ENCODE measurements around the gene VWA3B.
"Not testable (repeated sequence)": the region's sequence is repeated elsewhere in the genome, so short reads cannot be mapped to it uniquely, and the experiment has no call there.

VWA3B gene

GRCh38 chr2:98311771-98312545 is 225.0 kb downstream of the VWA3B start:
- TF ChIP-seq ZFX (IDR thresholded peaks at IDR 0.05) (no peak), CTCF (conservative IDR thresholded peaks at IDR 0.05) (no peak)

DNA sequence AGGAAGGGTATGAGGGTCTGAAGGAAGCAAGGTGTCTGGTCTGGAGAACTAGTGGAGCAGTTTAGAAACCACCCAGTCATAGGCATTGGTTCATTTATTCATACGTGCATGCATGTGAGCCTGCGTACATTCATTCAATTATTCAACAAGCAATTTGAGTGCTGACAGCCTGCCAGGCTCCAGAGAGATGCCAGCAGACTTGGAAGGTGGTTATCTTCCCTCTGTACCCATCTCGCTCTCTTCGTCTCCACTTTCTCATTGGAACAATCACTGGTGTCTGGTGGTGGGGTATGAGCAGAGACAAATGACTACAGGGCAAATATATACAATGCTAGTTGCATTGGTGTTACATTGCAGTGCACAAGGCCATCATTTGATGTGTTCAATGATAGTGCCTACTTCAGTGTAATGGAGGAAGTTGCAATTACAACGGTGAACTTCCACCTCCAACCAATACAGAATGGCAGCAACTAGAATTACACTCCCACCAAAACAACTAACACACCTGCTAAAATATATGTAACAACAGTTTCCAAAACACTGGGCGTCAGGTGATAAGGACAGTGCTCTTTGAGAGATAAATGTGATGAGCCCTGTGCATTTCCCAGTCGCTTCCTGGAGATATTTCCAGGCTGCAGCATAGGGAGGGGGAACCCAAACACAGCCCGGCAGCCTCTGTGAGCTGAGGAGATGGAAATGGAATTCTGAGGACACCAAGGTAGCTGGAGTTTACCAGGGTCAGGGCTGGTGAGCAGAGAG is 226.7 kb downstream of the VWA3B start:
- TF ChIP-seq CTCF (conservative IDR thresholded peaks at IDR 0.05) (no peak), ZFX (IDR thresholded peaks at IDR 0.05) (no peak)

More at GRCh38 chr2:98311771-98312545, 225.0 kb downstream of the VWA3B start:
- no peak overlapping the region; the same call in 1 of the 2 replicates for H3K27ac ChIP-seq

GRCh38 chr2:98314251-98314650 is 227.3 kb downstream of the VWA3B start:
- H3K27ac ChIP-seq: no peak overlapping the region
- TF ChIP-seq ZFX (IDR thresholded peaks at IDR 0.05) (no peak), CTCF (conservative IDR thresholded peaks at IDR 0.05) (no peak)

More for the DNA sequence above, 226.7 kb downstream of the VWA3B start:
- no peak overlapping the region for H3K27ac ChIP-seq

DNA sequence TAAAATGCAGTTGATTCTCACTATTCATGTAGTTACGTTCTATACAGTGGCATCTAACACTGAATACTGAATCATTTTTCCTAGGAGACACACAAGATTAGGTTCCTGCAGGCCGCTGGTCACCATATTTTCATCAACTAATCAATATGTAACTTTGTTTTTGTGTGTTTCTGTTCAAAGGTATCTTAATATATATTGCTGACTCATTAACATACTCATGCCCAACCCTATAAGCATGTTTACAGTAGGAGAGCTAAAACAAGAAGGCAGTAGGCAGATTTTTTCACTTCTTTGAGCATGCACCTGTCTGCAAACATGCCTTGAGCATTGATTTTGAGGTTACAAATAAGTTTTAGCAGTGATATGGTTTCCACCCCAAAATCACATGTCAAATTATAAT is 229.0 kb downstream of the VWA3B start:
- H3K27ac ChIP-seq: no peak overlapping the region
- TF ChIP-seq CTCF (conservative IDR thresholded peaks at IDR 0.05) (no peak), ZFX (IDR thresholded peaks at IDR 0.05) (no peak)

DNA sequence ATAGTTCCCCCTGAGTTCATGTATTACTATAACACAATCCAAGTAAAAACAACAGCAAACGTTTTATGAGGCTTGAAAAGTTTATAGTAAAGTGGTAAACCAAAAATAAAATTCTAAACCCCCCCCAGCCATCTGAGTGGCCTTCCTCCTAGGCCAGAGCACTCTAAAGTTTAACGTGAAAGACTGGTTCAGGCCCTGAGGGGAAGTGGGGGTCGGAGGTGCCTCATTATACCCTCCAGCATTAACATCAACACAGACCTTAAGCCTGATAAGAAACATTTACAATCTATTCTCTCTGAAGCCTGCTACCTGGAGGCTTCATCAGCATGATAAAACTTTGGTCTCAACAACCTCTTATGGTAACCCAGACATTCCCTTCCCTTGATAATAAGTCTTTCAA is 230.2 kb downstream of the VWA3B start:
- TF ChIP-seq ZFX (IDR thresholded peaks at IDR 0.05): no peak
- TF ChIP-seq CTCF (conservative IDR thresholded peaks at IDR 0.05): no peak
- H3K27ac ChIP-seq: no peak overlapping the region

DNA sequence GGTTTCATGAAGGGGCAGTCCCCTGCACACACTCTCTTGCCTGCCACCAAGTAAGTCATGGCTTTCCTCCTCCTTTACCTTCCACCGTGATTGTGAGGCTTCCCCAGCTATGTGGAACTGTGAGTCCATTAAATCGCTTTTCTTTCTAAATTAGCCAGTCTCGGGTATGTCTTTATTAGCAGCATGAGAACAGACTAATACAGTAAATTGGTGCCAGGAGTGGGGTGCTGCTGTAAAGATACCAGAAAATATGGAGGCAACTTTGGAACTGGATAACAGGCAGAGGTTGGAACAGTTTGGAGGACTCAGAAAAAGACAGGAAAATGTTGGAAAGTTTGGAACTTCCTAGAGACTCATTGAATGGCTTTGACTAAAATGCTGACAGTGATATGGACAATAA is 233.2 kb downstream of the VWA3B start:
- not testable (repeated sequence) for H3K27ac ChIP-seq

- H3K27ac ChIP-seq: no peak overlapping the region
- TF ChIP-seq ZFX (IDR thresholded peaks at IDR 0.05): no peak
- TF ChIP-seq CTCF (conservative IDR thresholded peaks at IDR 0.05): no peak
Observed at GRCh38 chr2:98324181-98324580, 237.2 kb downstream of the VWA3B start.
